HepG2 (cell line): Measurements from ENCODE around the gene PMVK. TPM values are rescaled to one million over a fixed set of nuclear protein-coding genes. Genes with fewer than 3 reads are reported as not detected.

Experiments used
- ARHGAP35 ChIP-seq: sonication (generic); formaldehyde crosslinking; IDR thresholded peaks from 2 replicates; pipeline ENCODE4 v1.9.0; 2022; ENCODE audit warnings: mild to moderate bottlenecking, inconsistent platforms, moderate library complexity, missing genetic modification reagents, borderline replicate concordance
- ARID2 ChIP-seq: sonication (generic); formaldehyde crosslinking; IDR thresholded peaks from 2 replicates; pipeline ENCODE4 v1.8.1; 2022; ENCODE audit warnings: mild to moderate bottlenecking, missing genetic modification reagents, borderline replicate concordance
- ESRRA ChIP-seq: sonication (generic); formaldehyde crosslinking; IDR thresholded peaks from 2 replicates; pipeline ENCODE4 v1.5.1; 2020; ENCODE audit warnings: mild to moderate bottlenecking, low read depth, missing genetic modification reagents
- ISX ChIP-seq: sonication (generic); formaldehyde crosslinking; conservative IDR thresholded peaks from 2 replicates; pipeline ENCODE4 v1.5.0; 2020; ENCODE audit warnings: missing genetic modification reagents
- KLF16 ChIP-seq, 2 experiments: sonication (generic) in 1 of 2; formaldehyde crosslinking in 1 of 2; IDR thresholded peaks; 2 replicates each; pipeline versions ENCODE4 v1.6.1 to v1.8.0; 2016 to 2023; ENCODE audit warnings: missing genetic modification reagents in 2 of 2, missing compliant biosample characterization in 1 of 2
- KLF6 ChIP-seq: IDR thresholded peaks from 2 replicates; pipeline ENCODE4 v1.8.0; 2016; ENCODE audit warnings: missing biosample characterization, missing genetic modification reagents
- KMT2B ChIP-seq: IDR thresholded peaks from 2 replicates; pipeline ENCODE4 v1.6.1; 2016; ENCODE audit warnings: missing genetic modification reagents, missing compliant biosample characterization
- MAFK ChIP-seq, 2 experiments: IDR thresholded peaks in 1 of 2; conservative IDR thresholded peaks in 1 of 2; 2 replicates each; pipeline ENCODE4 v1.6.1; 2011; ENCODE audit warnings: improper control_type of control experiment in 2 of 2, low read length in 2 of 2
- MIER2 ChIP-seq: IDR thresholded peaks from 2 replicates; pipeline ENCODE4 v1.6.1; 2016; ENCODE audit warnings: missing biosample characterization, missing genetic modification reagents
- NFIC ChIP-seq: IDR thresholded peaks from 2 replicates; pipeline ENCODE4 v1.6.1; 2012; ENCODE audit warnings: mild to moderate bottlenecking, low read length, inconsistent platforms
- U2AF1 ChIP-seq: fragments of 200-400 bp; formaldehyde crosslinking; optimal IDR thresholded peaks from 2 replicates; pipeline ENCODE3; 2017; ENCODE audit warnings: mild to moderate bottlenecking, low read depth, low read length
- ZBTB42 ChIP-seq: sonication (generic); formaldehyde crosslinking; IDR thresholded peaks from 2 replicates; pipeline ENCODE4 v1.5.0; 2020; ENCODE audit warnings: mild to moderate bottlenecking, missing genetic modification reagents
- ZFY ChIP-seq: sonication (generic); formaldehyde crosslinking; IDR thresholded peaks from 2 replicates; pipeline ENCODE4 v1.4.0; 2020; ENCODE audit warnings: missing genetic modification reagents
- ZMYM4 ChIP-seq: sonication (generic); formaldehyde crosslinking; IDR thresholded peaks from 2 replicates; pipeline ENCODE4 v1.8.1; 2023; ENCODE audit warnings: mild to moderate bottlenecking, missing genetic modification reagents
- ZNF230 ChIP-seq: sonication (generic); formaldehyde crosslinking; IDR thresholded peaks from 2 replicates; pipeline ENCODE4 v1.4.0; 2020; ENCODE audit warnings: mild to moderate bottlenecking, missing genetic modification reagents
- ZNF530 ChIP-seq: sonication (generic); formaldehyde crosslinking; IDR thresholded peaks from 2 replicates; pipeline ENCODE4 v1.5.0; 2020; ENCODE audit warnings: low read depth, mild to moderate bottlenecking, missing genetic modification reagents
- ZSCAN25 ChIP-seq: sonication (generic); formaldehyde crosslinking; IDR thresholded peaks from 2 replicates; pipeline ENCODE4 v1.8.0; 2022; ENCODE audit warnings: mild to moderate bottlenecking, missing genetic modification reagents
- polyA plus RNA-seq, 8 experiments: library from polyadenylated mRNA; depleted of rRNA in 3 of 8; stranded (reverse) in 7 of 8; unstranded in 1 of 8; fragments of >200 nt; fragmentation: Illumina TruSeq in 4 of 8; extraction: Trizol in 4 of 8; gene quantifications; 2 replicates each; pipeline versions ENCODE4 v1.2.1 to v1.2.3, GENCODE V29; 2011 to 2016; ENCODE audit warnings: low read depth in 4 of 8, missing spikeins in 1 of 8, mixed read lengths in 1 of 8; ENCODE audit not compliant: insufficient read depth in 1 of 8
- total RNA-seq, 5 experiments: library from RNA; depleted of rRNA; stranded (reverse); fragments of >200 nt; fragmentation: Illumina TruSeq; extraction: Trizol; gene quantifications; 2 replicates each; pipeline ENCODE4 v1.2.3, GENCODE V29; 2016; ENCODE audit warnings: low read depth in 1 of 5
- TF ChIP-seq, protein P1 (sequence below): sonication (generic); formaldehyde crosslinking; IDR thresholded peaks from 2 replicates; pipeline ENCODE4 v1.4.0; 2020; ENCODE audit warnings: missing genetic modification reagents, borderline replicate concordance
- TF ChIP-seq, protein P2 (sequence below): sonication (generic); formaldehyde crosslinking; IDR thresholded peaks from 2 replicates; pipeline ENCODE4 v1.4.0; 2020; ENCODE audit warnings: missing genetic modification reagents, borderline replicate concordance
- TF ChIP-seq, protein P3 (sequence below): sonication (generic); formaldehyde crosslinking; IDR thresholded peaks from 2 replicates; pipeline ENCODE4 v1.4.0; 2020; ENCODE audit warnings: mild to moderate bottlenecking, missing genetic modification reagents
- TF ChIP-seq, protein P4 (sequence below): sonication (generic); formaldehyde crosslinking; conservative IDR thresholded peaks from 2 replicates; pipeline ENCODE4 v1.5.0; 2020; ENCODE audit warnings: missing genetic modification reagents

Gene PMVK
- total and polyA plus RNA-seq, 2 of the 13 experiments (the other 11 are each of a cell fraction or from before 2014, with no cell fraction given): 3.9 to 12.6 TPM

DNA sequence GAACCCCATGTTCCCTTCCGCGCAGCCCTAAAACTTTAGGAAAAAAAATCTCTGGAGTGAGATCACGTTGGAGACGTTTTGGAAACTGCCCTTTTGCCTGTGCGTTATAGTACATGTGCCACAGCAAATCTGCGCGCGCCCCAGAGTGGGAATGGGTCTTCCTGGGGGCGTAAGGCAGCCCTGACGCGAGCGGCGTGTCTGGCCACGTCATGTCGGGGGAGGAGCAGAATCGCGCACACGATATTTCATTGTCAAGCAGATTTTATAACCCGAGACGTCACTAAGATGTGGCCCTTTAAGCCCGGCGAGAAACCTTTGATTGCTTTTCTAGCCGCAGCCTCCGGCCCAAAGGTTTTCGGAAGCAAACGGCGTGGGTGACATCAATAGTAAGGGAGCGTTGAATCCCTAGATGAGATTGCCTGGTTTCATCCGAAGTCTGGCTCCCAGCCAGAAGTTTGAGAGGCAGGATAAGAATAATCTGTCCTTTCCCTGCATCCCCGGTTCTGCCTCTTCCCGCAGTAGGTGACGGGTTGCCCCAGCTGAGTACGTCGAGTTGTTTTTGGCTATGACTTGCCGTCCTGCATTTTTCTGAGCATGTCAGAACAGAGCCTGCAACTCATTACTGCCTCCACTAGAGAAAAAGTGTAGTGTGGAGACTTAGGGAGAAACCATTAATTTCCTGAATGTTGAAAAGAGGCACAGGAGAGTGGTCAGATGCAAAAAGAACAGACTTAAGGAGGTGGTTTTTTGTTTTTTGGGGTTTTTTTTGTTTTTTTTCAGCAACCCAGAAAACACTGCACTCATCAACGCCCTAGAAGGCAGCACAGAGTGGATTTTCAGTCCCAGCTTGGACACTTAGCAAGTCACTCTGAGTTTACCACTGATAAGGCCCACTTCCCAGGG, 817 bp upstream of the PMVK start (continued):
- TF ChIP-seq, protein P1, sequence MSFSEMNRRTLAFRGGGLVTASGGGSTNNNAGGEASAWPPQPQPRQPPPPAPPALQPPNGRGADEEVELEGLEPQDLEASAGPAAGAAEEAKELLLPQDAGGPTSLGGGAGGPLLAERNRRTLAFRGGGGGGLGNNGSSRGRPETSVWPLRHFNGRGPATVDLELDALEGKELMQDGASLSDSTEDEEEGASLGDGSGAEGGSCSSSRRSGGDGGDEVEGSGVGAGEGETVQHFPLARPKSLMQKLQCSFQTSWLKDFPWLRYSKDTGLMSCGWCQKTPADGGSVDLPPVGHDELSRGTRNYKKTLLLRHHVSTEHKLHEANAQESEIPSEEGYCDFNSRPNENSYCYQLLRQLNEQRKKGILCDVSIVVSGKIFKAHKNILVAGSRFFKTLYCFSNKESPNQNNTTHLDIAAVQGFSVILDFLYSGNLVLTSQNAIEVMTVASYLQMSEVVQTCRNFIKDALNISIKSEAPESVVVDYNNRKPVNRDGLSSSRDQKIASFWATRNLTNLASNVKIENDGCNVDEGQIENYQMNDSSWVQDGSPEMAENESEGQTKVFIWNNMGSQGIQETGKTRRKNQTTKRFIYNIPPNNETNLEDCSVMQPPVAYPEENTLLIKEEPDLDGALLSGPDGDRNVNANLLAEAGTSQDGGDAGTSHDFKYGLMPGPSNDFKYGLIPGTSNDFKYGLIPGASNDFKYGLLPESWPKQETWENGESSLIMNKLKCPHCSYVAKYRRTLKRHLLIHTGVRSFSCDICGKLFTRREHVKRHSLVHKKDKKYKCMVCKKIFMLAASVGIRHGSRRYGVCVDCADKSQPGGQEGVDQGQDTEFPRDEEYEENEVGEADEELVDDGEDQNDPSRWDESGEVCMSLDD (CRISPR knock-in tag): 0 out of 2 replicates have a peak, but pooled peaks have one; percentile 10
- TF ChIP-seq U2AF1 (peak; percentile 64), ZSCAN25 (CRISPR knock-in tag) (no peak), ESRRA (CRISPR knock-in tag) (no peak), ARHGAP35 (no peak), KLF16 (CRISPR knock-in tag; IDR thresholded peaks at IDR 0.05) (no peak), ZMYM4 (CRISPR knock-in tag) (no peak), ZBTB42 (CRISPR knock-in tag) (no peak), ZNF530 (CRISPR knock-in tag) (no peak), ARID2 (CRISPR knock-in tag) (no peak), ZFY (CRISPR knock-in tag) (no peak), MIER2 (0 out of 2 replicates have a peak, but pooled peaks have one; percentile 6), ZNF230 (CRISPR knock-in tag) (no peak), KMT2B (peak; percentile 44; the same call in 1 of the 2 replicates), NFIC (peak; percentile 59; the same call in 1 of the 2 replicates), KLF6 (CRISPR knock-in tag) (0 out of 2 replicates have a peak, but pooled peaks have one; percentile 7), ISX (no peak), MAFK (conservative IDR thresholded peaks at IDR 0.05 in 1 of 2, IDR thresholded peaks at IDR 0.05 in 1 of 2; ENCODE audit: low read length in 2 of 2) (0 out of 4 replicates have a peak, but pooled peaks have one; percentile 6 to 24)
- TF ChIP-seq, protein P2, sequence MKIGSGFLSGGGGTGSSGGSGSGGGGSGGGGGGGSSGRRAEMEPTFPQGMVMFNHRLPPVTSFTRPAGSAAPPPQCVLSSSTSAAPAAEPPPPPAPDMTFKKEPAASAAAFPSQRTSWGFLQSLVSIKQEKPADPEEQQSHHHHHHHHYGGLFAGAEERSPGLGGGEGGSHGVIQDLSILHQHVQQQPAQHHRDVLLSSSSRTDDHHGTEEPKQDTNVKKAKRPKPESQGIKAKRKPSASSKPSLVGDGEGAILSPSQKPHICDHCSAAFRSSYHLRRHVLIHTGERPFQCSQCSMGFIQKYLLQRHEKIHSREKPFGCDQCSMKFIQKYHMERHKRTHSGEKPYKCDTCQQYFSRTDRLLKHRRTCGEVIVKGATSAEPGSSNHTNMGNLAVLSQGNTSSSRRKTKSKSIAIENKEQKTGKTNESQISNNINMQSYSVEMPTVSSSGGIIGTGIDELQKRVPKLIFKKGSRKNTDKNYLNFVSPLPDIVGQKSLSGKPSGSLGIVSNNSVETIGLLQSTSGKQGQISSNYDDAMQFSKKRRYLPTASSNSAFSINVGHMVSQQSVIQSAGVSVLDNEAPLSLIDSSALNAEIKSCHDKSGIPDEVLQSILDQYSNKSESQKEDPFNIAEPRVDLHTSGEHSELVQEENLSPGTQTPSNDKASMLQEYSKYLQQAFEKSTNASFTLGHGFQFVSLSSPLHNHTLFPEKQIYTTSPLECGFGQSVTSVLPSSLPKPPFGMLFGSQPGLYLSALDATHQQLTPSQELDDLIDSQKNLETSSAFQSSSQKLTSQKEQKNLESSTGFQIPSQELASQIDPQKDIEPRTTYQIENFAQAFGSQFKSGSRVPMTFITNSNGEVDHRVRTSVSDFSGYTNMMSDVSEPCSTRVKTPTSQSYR (CRISPR knock-in tag): no peak
- TF ChIP-seq, protein P3, sequence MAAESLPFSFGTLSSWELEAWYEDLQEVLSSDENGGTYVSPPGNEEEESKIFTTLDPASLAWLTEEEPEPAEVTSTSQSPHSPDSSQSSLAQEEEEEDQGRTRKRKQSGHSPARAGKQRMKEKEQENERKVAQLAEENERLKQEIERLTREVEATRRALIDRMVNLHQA (CRISPR knock-in tag): no peak
- TF ChIP-seq, protein P4, sequence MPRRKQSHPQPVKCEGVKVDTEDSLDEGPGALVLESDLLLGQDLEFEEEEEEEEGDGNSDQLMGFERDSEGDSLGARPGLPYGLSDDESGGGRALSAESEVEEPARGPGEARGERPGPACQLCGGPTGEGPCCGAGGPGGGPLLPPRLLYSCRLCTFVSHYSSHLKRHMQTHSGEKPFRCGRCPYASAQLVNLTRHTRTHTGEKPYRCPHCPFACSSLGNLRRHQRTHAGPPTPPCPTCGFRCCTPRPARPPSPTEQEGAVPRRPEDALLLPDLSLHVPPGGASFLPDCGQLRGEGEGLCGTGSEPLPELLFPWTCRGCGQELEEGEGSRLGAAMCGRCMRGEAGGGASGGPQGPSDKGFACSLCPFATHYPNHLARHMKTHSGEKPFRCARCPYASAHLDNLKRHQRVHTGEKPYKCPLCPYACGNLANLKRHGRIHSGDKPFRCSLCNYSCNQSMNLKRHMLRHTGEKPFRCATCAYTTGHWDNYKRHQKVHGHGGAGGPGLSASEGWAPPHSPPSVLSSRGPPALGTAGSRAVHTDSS (CRISPR knock-in tag): no peak
